ENCODE results near the gene NFYC. TPM values are rescaled to one million over a fixed set of nuclear protein-coding genes. Genes with fewer than 3 reads are reported as not detected.

Gene NFYC
- total and polyA plus RNA-seq, 8 donors, result 54.6 to 98.1 (median 86.0) TPM

DNA sequence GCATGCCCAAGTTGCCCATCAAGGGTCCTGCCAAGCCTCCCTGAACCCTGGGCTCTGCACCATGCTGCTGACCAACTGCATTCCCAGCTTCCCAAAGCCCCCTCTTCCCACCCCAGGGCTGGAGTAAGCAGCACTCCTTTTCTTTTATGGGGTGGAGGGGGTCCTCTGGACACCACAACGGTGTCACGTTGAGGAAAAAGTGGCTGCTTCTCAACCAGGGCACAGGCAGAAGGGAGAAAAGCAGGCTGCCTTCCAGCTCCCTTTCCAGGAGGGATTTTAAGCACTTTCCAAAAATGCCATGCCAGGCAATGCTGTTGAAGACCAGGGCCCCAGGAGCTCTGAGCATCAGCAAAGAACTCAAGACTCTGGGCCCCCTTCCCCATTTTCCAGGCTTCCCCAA, 26.7 kb upstream of the NFYC start:
- no peaks in the 10 kb centered on the region for H3K9me3 ChIP-seq
- peaks cover 0 to 20% of the 10 kb centered on the region in 2 donors for H3K4me1 ChIP-seq
- DNase-seq, result no peak
- intact Hi-C loops (cut with DNase I), result loop anchor here in 1 of 2 donors (5.0 kb wide), 1 partner anchor 42 kb away; no protein-coding TSS in a partner anchor
- H3K27me3 ChIP-seq, result no peaks in the 10 kb centered on the region
- H3K27ac ChIP-seq, result no peak overlapping the region
- H3K4me3 ChIP-seq, result peak overlapping the region in 1 of 2 donors; percentile 67
- no peak for ATAC-seq
- TF ChIP-seq, protein P1, sequence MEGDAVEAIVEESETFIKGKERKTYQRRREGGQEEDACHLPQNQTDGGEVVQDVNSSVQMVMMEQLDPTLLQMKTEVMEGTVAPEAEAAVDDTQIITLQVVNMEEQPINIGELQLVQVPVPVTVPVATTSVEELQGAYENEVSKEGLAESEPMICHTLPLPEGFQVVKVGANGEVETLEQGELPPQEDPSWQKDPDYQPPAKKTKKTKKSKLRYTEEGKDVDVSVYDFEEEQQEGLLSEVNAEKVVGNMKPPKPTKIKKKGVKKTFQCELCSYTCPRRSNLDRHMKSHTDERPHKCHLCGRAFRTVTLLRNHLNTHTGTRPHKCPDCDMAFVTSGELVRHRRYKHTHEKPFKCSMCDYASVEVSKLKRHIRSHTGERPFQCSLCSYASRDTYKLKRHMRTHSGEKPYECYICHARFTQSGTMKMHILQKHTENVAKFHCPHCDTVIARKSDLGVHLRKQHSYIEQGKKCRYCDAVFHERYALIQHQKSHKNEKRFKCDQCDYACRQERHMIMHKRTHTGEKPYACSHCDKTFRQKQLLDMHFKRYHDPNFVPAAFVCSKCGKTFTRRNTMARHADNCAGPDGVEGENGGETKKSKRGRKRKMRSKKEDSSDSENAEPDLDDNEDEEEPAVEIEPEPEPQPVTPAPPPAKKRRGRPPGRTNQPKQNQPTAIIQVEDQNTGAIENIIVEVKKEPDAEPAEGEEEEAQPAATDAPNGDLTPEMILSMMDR (IDR thresholded peaks at IDR 0.05), result no peak
- no peaks in the 10 kb centered on the region for H3K36me3 ChIP-seq

- H3K36me3 ChIP-seq, result no peaks in the 10 kb centered on the region
- peaks cover 0 to 20% of the 10 kb centered on the region in 2 donors for H3K4me1 ChIP-seq
- H3K9me3 ChIP-seq, result no peaks in the 10 kb centered on the region
- no peak within 1 kb of the TSS for H3K27ac ChIP-seq
- H3K4me3 ChIP-seq, result peak within 1 kb of the TSS; percentile 54 to 67
- ATAC-seq, result peak; percentile 95
- DNase-seq, result peak in 3 of 4 donors; percentile 58 to 97 (median 85)
- no peaks in the 10 kb centered on the region for H3K27me3 ChIP-seq
- intact Hi-C loops (cut with DNase I), result loop anchor here in 1 of 2 donors (5.0 kb wide), 1 partner anchor 43 kb away; no protein-coding TSS in a partner anchor
- TF ChIP-seq, protein P1 (IDR thresholded peaks at IDR 0.05), result no peak
Observed at GRCh38 chr1:40665335-40666171, 26.0 kb upstream of the NFYC start, which contains the start of gene RIMS3. Gene RIMS3 (minus strand): TSS chr1:40665682. CDS start chr1:40641925, 23,757 bp downstream.

DNA sequence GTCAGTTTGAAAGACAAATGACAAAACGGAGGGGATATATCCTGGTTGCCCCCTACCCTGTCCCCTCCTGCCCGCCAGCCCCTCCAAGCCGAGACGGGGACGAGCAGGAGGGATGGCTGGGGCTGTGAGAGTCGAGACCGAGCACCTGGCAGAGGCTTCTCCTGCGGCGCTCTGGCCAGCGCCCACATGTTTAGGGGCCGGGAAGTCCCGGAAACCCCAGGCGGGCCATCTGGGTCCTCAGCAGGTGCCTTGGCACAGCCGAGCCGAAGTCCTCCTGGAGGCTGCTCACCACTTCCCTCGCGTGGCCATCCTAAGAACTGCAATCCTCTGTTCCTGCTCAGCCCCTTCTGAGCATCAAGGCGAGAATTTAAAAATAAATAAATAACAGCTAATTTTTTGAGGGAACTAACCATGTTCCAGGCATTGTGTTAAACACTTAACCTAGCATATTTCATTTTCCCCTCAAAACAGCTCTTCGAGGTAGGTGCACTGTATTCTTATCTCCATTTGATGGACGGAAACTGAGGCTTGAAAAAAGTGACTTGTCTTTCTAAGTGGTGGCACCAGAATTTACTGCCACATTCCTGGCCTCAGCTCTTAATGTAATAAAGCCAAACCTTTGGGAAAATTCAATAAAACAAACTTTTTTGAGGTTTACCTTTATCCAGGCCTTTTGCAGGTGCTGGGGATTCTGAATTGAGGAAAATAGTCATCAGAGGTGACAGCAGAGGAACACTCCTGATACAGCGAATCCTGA, 22.6 kb upstream of the NFYC start:
- Histone ChIP-seq H3K27me3 (no peaks in the 10 kb centered on the region), H3K4me3 (peak overlapping the region in 1 of 2 donors; percentile 17), H3K4me1 (peaks cover 0 to 15% of the 10 kb centered on the region in 2 donors), H3K27ac (no peak overlapping the region), H3K9me3 (no peaks in the 10 kb centered on the region), H3K36me3 (no peaks in the 10 kb centered on the region)
- peak; percentile 88 for ATAC-seq
- DNase-seq, result peak; percentile 35 to 91 (median 77)
- TF ChIP-seq, protein P1 (IDR thresholded peaks at IDR 0.05), result peak; percentile 92 to 97
- intact Hi-C loops (cut with DNase I), result loop anchor here in 1 of 2 donors (5.0 kb wide), 1 partner anchor 47 kb away; no protein-coding TSS in a partner anchor

DNA sequence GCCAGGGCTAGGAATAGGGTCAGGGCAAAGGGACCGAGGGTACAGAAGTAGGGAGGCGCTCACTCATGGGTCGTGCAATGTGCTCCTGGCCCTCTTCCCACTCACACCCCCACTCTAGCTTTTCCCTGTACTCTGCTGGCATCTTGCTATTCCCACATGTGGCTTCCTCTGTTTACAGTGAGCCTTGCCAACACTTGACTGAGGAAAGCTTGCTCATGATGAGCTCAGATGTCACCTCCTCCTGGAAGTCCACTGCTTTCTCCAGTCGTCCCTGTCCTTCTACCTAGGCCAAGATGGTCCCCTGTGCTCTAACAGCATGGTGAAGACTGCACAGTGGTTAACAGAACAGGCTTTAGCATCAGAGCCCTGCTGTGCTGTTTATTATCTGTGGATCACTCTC, 18.1 kb upstream of the NFYC start:
- ATAC-seq (no peak), DNase-seq (no peak)
- no peak overlapping the region for H3K27ac ChIP-seq
- H3K27me3 ChIP-seq, result no peaks in the 10 kb centered on the region
- TF ChIP-seq, protein P1 (IDR thresholded peaks at IDR 0.05), result no peak
- no peak overlapping the region for H3K4me3 ChIP-seq
- no peaks in the 10 kb centered on the region for H3K36me3 ChIP-seq
- intact Hi-C loops (cut with DNase I), result no loop called here
- peaks cover 0 to 6% of the 10 kb centered on the region in 2 donors for H3K4me1 ChIP-seq
- H3K9me3 ChIP-seq, result no peaks in the 10 kb centered on the region

- H3K9me3 ChIP-seq, result no peaks in the 10 kb centered on the region
- intact Hi-C loops (cut with DNase I), result no loop called here
- H3K27me3 ChIP-seq, result no peaks in the 10 kb centered on the region
- no peak overlapping the region for H3K27ac ChIP-seq
- H3K4me1 ChIP-seq, result no peaks in the 10 kb centered on the region
- H3K36me3 ChIP-seq, result no peaks in the 10 kb centered on the region
- ATAC-seq (no peak), DNase-seq (no peak)
- TF ChIP-seq, protein P1 (IDR thresholded peaks at IDR 0.05), result no peak
- H3K4me3 ChIP-seq, result no peak overlapping the region
Observed at GRCh38 chr1:40676501-40676900, 15.0 kb upstream of the NFYC start.
